ENCODE measurements around the gene MS4A4E.

The MS4A4E gene

DNA sequence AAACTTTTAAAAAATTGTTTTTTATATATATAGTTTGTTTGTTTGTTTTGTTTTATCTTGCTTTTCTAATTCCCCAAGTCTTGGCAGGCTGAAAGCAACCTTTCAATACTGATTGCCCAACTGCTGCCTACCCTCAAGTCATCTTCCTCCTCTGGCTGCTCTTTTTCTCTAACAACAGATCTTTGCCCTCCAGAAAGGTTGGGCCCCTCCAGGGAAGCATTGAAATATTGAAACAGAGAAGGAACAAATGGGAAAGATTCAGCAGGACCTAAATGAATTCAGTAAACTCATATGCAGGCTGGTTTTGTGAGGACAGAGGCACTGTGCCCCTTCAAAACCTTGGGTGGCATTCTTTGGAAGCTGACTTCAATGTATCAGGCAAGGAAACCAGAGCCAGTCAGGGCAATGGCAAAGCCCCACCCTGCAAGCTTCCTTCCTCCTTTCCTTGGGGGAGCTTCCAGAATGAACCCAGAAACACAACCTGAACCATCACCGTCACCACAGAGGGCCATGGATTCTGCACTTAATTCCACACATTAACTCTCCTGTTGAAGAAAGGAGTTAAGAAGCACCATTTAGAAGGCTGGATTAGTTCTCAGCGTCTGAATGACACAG lies 59.2 kb downstream of the MS4A4E start:
- H3K27ac ChIP-seq: peak overlapping the region; percentile 79
- TF ChIP-seq, protein P1, sequence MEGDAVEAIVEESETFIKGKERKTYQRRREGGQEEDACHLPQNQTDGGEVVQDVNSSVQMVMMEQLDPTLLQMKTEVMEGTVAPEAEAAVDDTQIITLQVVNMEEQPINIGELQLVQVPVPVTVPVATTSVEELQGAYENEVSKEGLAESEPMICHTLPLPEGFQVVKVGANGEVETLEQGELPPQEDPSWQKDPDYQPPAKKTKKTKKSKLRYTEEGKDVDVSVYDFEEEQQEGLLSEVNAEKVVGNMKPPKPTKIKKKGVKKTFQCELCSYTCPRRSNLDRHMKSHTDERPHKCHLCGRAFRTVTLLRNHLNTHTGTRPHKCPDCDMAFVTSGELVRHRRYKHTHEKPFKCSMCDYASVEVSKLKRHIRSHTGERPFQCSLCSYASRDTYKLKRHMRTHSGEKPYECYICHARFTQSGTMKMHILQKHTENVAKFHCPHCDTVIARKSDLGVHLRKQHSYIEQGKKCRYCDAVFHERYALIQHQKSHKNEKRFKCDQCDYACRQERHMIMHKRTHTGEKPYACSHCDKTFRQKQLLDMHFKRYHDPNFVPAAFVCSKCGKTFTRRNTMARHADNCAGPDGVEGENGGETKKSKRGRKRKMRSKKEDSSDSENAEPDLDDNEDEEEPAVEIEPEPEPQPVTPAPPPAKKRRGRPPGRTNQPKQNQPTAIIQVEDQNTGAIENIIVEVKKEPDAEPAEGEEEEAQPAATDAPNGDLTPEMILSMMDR (IDR thresholded peaks at IDR 0.05): no peak
- H3K27me3 ChIP-seq: no peaks in the 10 kb centered on the region
- peaks cover 48 to 57% of the 10 kb centered on the region in 2 experiments for H3K4me1 ChIP-seq (ENCODE audit: control insufficient read depth in 1 of 2, insufficient read depth in 1 of 2, low read depth in 1 of 2, low read length in 1 of 2)
- no peaks in the 10 kb centered on the region for H3K9me3 ChIP-seq
- peak overlapping the region; percentile 61 to 97 for H3K4me3 ChIP-seq (ENCODE audit: low read depth in 1 of 2, low read length in 1 of 2)
- peaks cover 8% of the 10 kb centered on the region for H3K36me3 ChIP-seq

DNA sequence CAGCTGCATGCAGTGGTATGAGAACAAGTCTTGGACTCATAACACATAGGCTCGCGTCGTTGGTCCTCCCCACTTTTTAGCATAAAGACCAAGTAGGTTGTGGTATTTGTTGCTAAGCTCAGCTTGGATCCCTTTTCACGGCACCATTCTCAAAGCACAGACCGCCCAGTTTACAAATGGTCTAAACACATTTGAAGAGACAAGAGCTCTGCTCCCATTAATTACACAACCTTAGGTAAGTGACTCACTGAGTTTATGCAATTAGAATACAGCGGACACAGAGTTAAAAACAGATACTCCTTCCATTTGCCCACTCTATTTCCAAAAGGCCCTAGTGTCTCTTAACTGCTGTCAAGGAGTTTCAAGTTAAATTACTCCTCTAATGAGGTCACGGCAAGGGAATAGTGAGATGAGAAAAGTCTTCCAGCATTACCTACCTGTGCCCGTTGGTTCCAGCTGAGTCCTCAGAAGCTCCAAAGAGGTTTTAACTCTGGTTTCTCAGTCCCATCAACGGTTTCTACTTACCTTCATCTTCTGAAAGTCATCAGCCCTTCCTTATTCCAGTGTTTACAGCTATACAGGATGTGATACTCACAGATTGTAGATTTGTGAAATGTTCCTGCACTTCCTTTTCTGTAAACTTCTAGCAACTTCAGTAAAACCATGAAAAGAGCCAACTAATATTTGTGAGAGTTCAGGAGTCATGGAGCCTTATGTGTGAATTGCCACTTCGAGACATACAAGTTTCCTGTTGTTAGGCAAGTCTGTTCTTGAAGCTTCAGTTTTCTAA lies 60.2 kb downstream of the MS4A4E start, which contains the start of gene MS4A6A:
Gene MS4A6A, minus strand, starts transcription at position 543 of the 790 bp plus-strand sequence. CDS start 1,356 bp downstream, outside the sequence.
- peak within 1 kb of the TSS; percentile 61 to 97 for H3K4me3 ChIP-seq (ENCODE audit: low read depth in 1 of 2, low read length in 1 of 2)
- peaks cover 48 to 57% of the 10 kb centered on the region in 2 experiments for H3K4me1 ChIP-seq (ENCODE audit: control insufficient read depth in 1 of 2, insufficient read depth in 1 of 2, low read depth in 1 of 2, low read length in 1 of 2)
- no peaks in the 10 kb centered on the region for H3K27me3 ChIP-seq
- peaks cover 14% of the 10 kb centered on the region for H3K36me3 ChIP-seq
- peak within 1 kb of the TSS; percentile 79 for H3K27ac ChIP-seq
- TF ChIP-seq, protein P1 (IDR thresholded peaks at IDR 0.05): no peak
- no peaks in the 10 kb centered on the region for H3K9me3 ChIP-seq

DNA sequence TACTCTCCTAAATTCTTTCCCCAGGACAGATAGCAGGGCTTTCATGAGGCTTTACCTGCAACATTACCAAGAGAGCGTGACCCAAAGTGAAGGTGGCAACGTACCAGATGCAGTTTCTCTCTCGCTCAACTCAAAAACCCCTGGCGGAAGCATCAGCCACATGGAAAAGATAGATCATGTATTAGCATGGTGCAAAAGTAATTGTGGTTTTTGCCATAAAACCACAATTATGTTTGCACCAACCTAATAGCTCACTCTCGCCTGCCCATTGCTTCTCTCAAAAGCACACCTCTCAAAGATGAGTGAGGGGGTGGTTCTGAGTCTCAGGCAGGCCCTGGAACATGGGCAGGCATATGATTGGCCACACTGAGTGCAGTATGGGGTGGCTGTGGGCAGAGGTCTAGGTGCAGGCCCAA lies 67.1 kb downstream of the MS4A4E start:
- Histone ChIP-seq H3K27me3 (no peaks in the 10 kb centered on the region), H3K9me3 (no peaks in the 10 kb centered on the region), H3K4me1 (ENCODE audit: control insufficient read depth in 1 of 2, insufficient read depth in 1 of 2, low read depth in 1 of 2, low read length in 1 of 2) (peaks cover 0 to 12% of the 10 kb centered on the region in 2 experiments), H3K4me3 (ENCODE audit: low read depth in 1 of 2, low read length in 1 of 2) (no peak overlapping the region), H3K27ac (no peak overlapping the region), H3K36me3 (peaks cover 61% of the 10 kb centered on the region)
- TF ChIP-seq, protein P1 (IDR thresholded peaks at IDR 0.05): no peak

DNA sequence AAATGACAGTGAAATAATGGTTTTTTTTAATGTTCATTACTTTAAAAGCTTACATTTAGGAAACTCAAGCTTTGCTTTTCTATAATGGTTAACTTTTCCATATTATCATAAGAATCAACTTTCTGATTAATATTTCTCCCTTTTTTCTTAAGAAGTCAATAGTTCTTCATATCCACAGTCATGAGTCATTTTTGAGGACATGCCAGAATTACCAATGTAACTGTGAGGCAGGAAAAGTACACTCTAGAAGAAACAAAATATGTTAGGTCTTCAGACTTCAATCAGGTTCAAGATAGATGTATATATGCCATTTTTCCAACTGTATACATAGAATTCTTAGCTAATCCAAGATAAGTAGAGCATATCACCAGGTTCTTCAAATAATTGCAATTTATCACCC lies 70.9 kb downstream of the MS4A4E start:
- peaks cover 45% of the 10 kb centered on the region for H3K36me3 ChIP-seq
- TF ChIP-seq, protein P1 (IDR thresholded peaks at IDR 0.05): no peak
- peaks cover 0 to 9% of the 10 kb centered on the region in 2 experiments for H3K4me1 ChIP-seq (ENCODE audit: control insufficient read depth in 1 of 2, insufficient read depth in 1 of 2, low read depth in 1 of 2, low read length in 1 of 2)
- H3K4me3 ChIP-seq (ENCODE audit: low read depth in 1 of 2, low read length in 1 of 2): no peak overlapping the region
- H3K27me3 ChIP-seq: no peaks in the 10 kb centered on the region
- H3K27ac ChIP-seq: no peak overlapping the region
- H3K9me3 ChIP-seq: no peaks in the 10 kb centered on the region

DNA sequence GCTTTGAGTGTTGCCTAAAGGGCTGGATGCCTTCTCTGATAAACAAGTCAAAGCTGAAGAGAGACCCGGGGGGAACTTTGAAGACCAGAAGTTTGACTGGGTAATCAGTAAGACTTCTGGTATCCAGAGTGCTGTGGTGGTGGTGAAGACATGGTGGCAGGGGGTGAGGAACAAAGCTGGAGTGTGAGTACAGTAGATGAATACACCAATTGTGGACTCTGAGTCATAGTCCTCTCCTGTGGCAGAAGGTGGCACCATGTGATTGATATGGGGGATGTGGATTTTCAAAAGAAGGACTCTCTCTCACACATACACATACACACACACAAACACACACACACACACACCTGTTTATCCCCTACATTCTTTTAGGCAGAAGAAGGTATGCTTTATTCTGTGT lies 72.4 kb downstream of the MS4A4E start:
- peaks cover 0 to 9% of the 10 kb centered on the region in 2 experiments for H3K4me1 ChIP-seq (ENCODE audit: control insufficient read depth in 1 of 2, insufficient read depth in 1 of 2, low read depth in 1 of 2, low read length in 1 of 2)
- no peak overlapping the region for H3K27ac ChIP-seq
- TF ChIP-seq, protein P1 (IDR thresholded peaks at IDR 0.05): no peak
- H3K9me3 ChIP-seq: no peaks in the 10 kb centered on the region
- no peak overlapping the region for H3K4me3 ChIP-seq (ENCODE audit: low read depth in 1 of 2, low read length in 1 of 2)
- H3K36me3 ChIP-seq: peaks cover 30% of the 10 kb centered on the region
- no peaks in the 10 kb centered on the region for H3K27me3 ChIP-seq
